SU-DHL-6 (cell line): ENCODE data around the gene DOCK1.

ENCODE experiments used
- H2AFZ ChIP-seq: fragments of 200-600 bp; sonication (generic); 2 replicates; pipeline ENCODE4 v1.6.1; 2014; ENCODE audit warnings: low read depth, mild to moderate bottlenecking, moderate library complexity, mixed read lengths, antibody characterized with exemption, low read length; ENCODE audit not compliant: severe bottlenecking
- H3F3A ChIP-seq: fragments of 200-600 bp; shearing (Covaris generic); 2 replicates; pipeline ENCODE4 v1.6.0; 2016; ENCODE audit warnings: antibody characterized with exemption, mild to moderate bottlenecking; ENCODE audit not compliant: insufficient read depth
- H3K27ac ChIP-seq: fragments of 200-600 bp; sonication (generic); 2 replicates; pipeline ENCODE4 v1.5.1; 2016; ENCODE audit warnings: low read depth, mild to moderate bottlenecking, low read length, moderate library complexity, mixed read lengths
- H3K27me3 ChIP-seq: fragments of 200-600 bp; sonication (generic), shearing (Covaris generic); 2 replicates; pipeline ENCODE4 v1.6.0; 2014; ENCODE audit warnings: mild to moderate bottlenecking, low read length
- H3K36me3 ChIP-seq: fragments of 200-600 bp; sonication (generic); 2 replicates; pipeline ENCODE4 v1.6.1; 2014; ENCODE audit warnings: mild to moderate bottlenecking, low read length, mixed read lengths
- H3K4me2 ChIP-seq: fragments of 300-600, 200-600 bp; shearing (Covaris generic), sonication (generic); 2 replicates; pipeline ENCODE4 v1.6.0; 2014; ENCODE audit warnings: low read length, low read depth, mild to moderate bottlenecking; ENCODE audit not compliant: poor library complexity, severe bottlenecking
- H3K4me3 ChIP-seq: fragments of 200-600 bp; sonication (generic); 2 replicates; pipeline ENCODE4 v1.5.1; 2014; ENCODE audit warnings: antibody characterized with exemption, low read length, mild to moderate bottlenecking, mixed read lengths; ENCODE audit not compliant: insufficient read depth, poor library complexity, severe bottlenecking
- H3K79me2 ChIP-seq: fragments of 200-600 bp; sonication (generic); 2 replicates; pipeline ENCODE4 v1.6.1; 2014; ENCODE audit warnings: mild to moderate bottlenecking, low read length, moderate library complexity; ENCODE audit not compliant: insufficient read depth
- H3K9ac ChIP-seq: fragments of 200-600 bp; sonication (generic); 2 replicates; pipeline ENCODE4 v1.7.0; 2014; ENCODE audit warnings: mild to moderate bottlenecking, low read length
- H3K9me2 ChIP-seq: fragments of 200-600 bp; sonication (generic); replicated peaks from 2 replicates; pipeline ENCODE4 v1.6.1; 2014; ENCODE audit warnings: low read length; ENCODE audit not compliant: insufficient read depth
- H3K9me3 ChIP-seq: fragments of 200-600 bp; sonication (generic); 2 replicates; pipeline ENCODE4 v1.6.1; 2014; ENCODE audit warnings: low read length, mixed read lengths; ENCODE audit not compliant: insufficient read depth
- H4K20me1 ChIP-seq: fragments of 200-600 bp; sonication (generic); 2 replicates; pipeline ENCODE4 v1.6.1; 2014; ENCODE audit warnings: low read depth, mild to moderate bottlenecking, antibody characterized with exemption, low read length, moderate library complexity, mixed read lengths
- CTCF ChIP-seq: fragments of 200-600 bp; sonication (generic); IDR thresholded peaks from one replicate; pipeline ENCODE4 v1.5.1; 2017; ENCODE audit warnings: antibody characterized with exemption, mild to moderate bottlenecking, low read length, moderate library complexity; ENCODE audit not compliant: insufficient read depth, poor library complexity, severe bottlenecking
- EZH2phosphoT487 ChIP-seq: fragments of 200-600 bp; sonication (generic), shearing (Covaris generic); conservative IDR thresholded peaks from 2 replicates; pipeline ENCODE4 v1.6.1; 2018; ENCODE audit warnings: mild to moderate bottlenecking, antibody characterized with exemption, low read length, moderate library complexity, mixed read lengths

Gene DOCK1

GRCh38 chr10:127059314-127059713, 154.1 kb downstream of the DOCK1 start:
- H3F3A ChIP-seq, result no peaks in the 10 kb centered on the region
- H3K9me3 ChIP-seq, result no peaks in the 10 kb centered on the region
- no peaks in the 10 kb centered on the region for H3K79me2 ChIP-seq
- H3K9ac ChIP-seq, result no peak overlapping the region
- no peaks in the 10 kb centered on the region for H3K9me2 ChIP-seq
- H4K20me1 ChIP-seq, result no peaks in the 10 kb centered on the region
- H2AFZ ChIP-seq, result no peak overlapping the region
- no peak overlapping the region for H3K27ac ChIP-seq
- no peaks in the 10 kb centered on the region for H3K36me3 ChIP-seq
- H3K4me2 ChIP-seq, result no peak overlapping the region
- TF ChIP-seq EZH2phosphoT487, result no peak
- TF ChIP-seq CTCF, result no peak
- H3K27me3 ChIP-seq, result no peaks in the 10 kb centered on the region
- no peak overlapping the region for H3K4me3 ChIP-seq

GRCh38 chr10:127063762-127064161, 158.5 kb downstream of the DOCK1 start:
- Histone ChIP-seq H3F3A (no peaks in the 10 kb centered on the region), H3K27me3 (no peaks in the 10 kb centered on the region), H3K36me3 (no peaks in the 10 kb centered on the region), H3K4me3 (no peak overlapping the region), H3K27ac (no peak overlapping the region), H3K9ac (no peak overlapping the region), H2AFZ (no peak overlapping the region), H4K20me1 (no peaks in the 10 kb centered on the region), H3K4me2 (no peak overlapping the region), H3K9me2 (no peaks in the 10 kb centered on the region), H3K9me3 (no peaks in the 10 kb centered on the region), H3K79me2 (no peaks in the 10 kb centered on the region)
- no peak for TF ChIP-seq CTCF
- TF ChIP-seq EZH2phosphoT487, result no peak

GRCh38 chr10:127064474-127064873, 159.2 kb downstream of the DOCK1 start:
- Histone ChIP-seq H2AFZ (no peak overlapping the region), H3K4me3 (no peak overlapping the region), H3K27me3 (no peaks in the 10 kb centered on the region), H4K20me1 (no peaks in the 10 kb centered on the region), H3K9ac (no peak overlapping the region), H3F3A (no peaks in the 10 kb centered on the region), H3K79me2 (no peaks in the 10 kb centered on the region), H3K4me2 (no peak overlapping the region), H3K9me2 (no peaks in the 10 kb centered on the region), H3K9me3 (no peaks in the 10 kb centered on the region), H3K27ac (no peak overlapping the region), H3K36me3 (no peaks in the 10 kb centered on the region)
- no peak for TF ChIP-seq EZH2phosphoT487
- TF ChIP-seq CTCF, result no peak
